Neural progenitor cell (in vitro differentiated cells): ENCODE data around the gene UMOD. TPM values are rescaled to one million over a fixed set of nuclear protein-coding genes. Genes with fewer than 3 reads are reported as not detected.
"Not testable (repeated sequence)": the region's sequence is repeated elsewhere in the genome, so short reads cannot be mapped to it uniquely, and the experiment has no call there.

Source experiments
- DNase-seq: peaks from one replicate; pipeline ENCODE4 v3.0.0-alpha.2; 2016; ENCODE audit warnings: low spot score
- H2AFZ ChIP-seq: fragments of 200-600 bp; sonication (generic); replicated peaks from 2 replicates; pipeline ENCODE4 v1.6.1; 2016; ENCODE audit warnings: antibody characterized with exemption
- H3F3A ChIP-seq: fragments of 200-600 bp; sonication (generic); 2 replicates; pipeline ENCODE4 v1.6.1; 2016; ENCODE audit warnings: antibody characterized with exemption, low read depth
- H3K27ac ChIP-seq: fragments of 200-600 bp; sonication (generic); 2 replicates; pipeline ENCODE4 v1.5.1; 2016; ENCODE audit warnings: mild to moderate bottlenecking
- H3K27me3 ChIP-seq: fragments of 200-600 bp; sonication (generic); 2 replicates; pipeline ENCODE4 v1.6.1; 2016; ENCODE audit warnings: mild to moderate bottlenecking, moderate library complexity
- H3K36me3 ChIP-seq: fragments of 200-600 bp; sonication (generic); 2 replicates; pipeline ENCODE4 v1.5.1; 2016
- H3K4me1 ChIP-seq: fragments of 200-600 bp; sonication (generic); 2 replicates; pipeline ENCODE4 v1.6.1; 2016; ENCODE audit warnings: mixed run types
- H3K4me2 ChIP-seq: fragments of 200-600 bp; sonication (generic); 2 replicates; pipeline ENCODE4 v1.6.1; 2016
- H3K4me3 ChIP-seq: fragments of 200-600 bp; sonication (generic); 2 replicates; pipeline ENCODE4 v1.5.1; 2016
- H3K79me2 ChIP-seq: fragments of 200-600 bp; sonication (generic); 2 replicates; pipeline ENCODE4 v1.6.1; 2016; ENCODE audit warnings: low read depth
- H3K9ac ChIP-seq: fragments of 200-600 bp; sonication (generic); 2 replicates; pipeline ENCODE4 v1.6.1; 2016
- H3K9me3 ChIP-seq: fragments of 200-600 bp; sonication (generic); 2 replicates; pipeline ENCODE4 v1.5.1; 2016; ENCODE audit warnings: low read depth
- H4K20me1 ChIP-seq: fragments of 200-600 bp; sonication (generic); 2 replicates; pipeline ENCODE4 v1.6.1; 2016; ENCODE audit warnings: low read depth
- H3K27ac Mint-ChIP-seq: 3 replicates; pipeline ENCODE4 v1.8.0; 2021; ENCODE audit warnings: mixed read lengths
- H3K27me3 Mint-ChIP-seq: 2 replicates; pipeline ENCODE4 v1.8.0; 2022; ENCODE audit warnings: low read depth, mild to moderate bottlenecking, inconsistent platforms, moderate library complexity, mixed read lengths; ENCODE audit not compliant: insufficient read depth
- H3K36me3 Mint-ChIP-seq: 3 replicates; pipeline ENCODE4 v1.8.0; 2021; ENCODE audit warnings: mixed read lengths
- H3K4me1 Mint-ChIP-seq: 3 replicates; pipeline ENCODE4 v1.8.0; 2021; ENCODE audit warnings: mixed read lengths
- H3K4me3 Mint-ChIP-seq: 3 replicates; pipeline ENCODE4 v1.8.0; 2021; ENCODE audit warnings: mild to moderate bottlenecking, moderate library complexity, mixed read lengths
- H3K9me3 Mint-ChIP-seq: 3 replicates; pipeline ENCODE4 v1.8.0; 2020; ENCODE audit warnings: mixed read lengths
- CTCF ChIP-seq: fragments of 200-600 bp; sonication (generic); IDR thresholded peaks from 2 replicates; pipeline ENCODE4 v1.5.1; 2017; ENCODE audit warnings: antibody characterized with exemption, mild to moderate bottlenecking
- EZH2 ChIP-seq: fragments of 200-600 bp; sonication (generic); IDR thresholded peaks from 2 replicates; pipeline ENCODE4 v1.6.1; 2017; ENCODE audit warnings: antibody characterized with exemption, mild to moderate bottlenecking, moderate library complexity
- EZH2phosphoT487 ChIP-seq: fragments of 200-600 bp; sonication (generic); IDR thresholded peaks from 2 replicates; pipeline ENCODE4 v1.6.1; 2017; ENCODE audit warnings: antibody characterized with exemption
- total RNA-seq: library from RNA; depleted of rRNA; stranded (reverse); fragments of >200 nt; gene quantifications from 2 replicates; pipeline ENCODE4 v1.2.3, GENCODE V29; 2015; ENCODE audit warnings: low replicate concordance

Gene UMOD
- total RNA-seq, 1 donor from 2014 or later: not detected

GRCh38 chr16:20321671-20322070 is 30.8 kb downstream of the UMOD start:
- Mint-ChIP-seq H3K27me3 (peaks cover 14% of the 10 kb centered on the region), H3K4me3 (no peak overlapping the region), H3K4me1 (no peaks in the 10 kb centered on the region), H3K9me3 (no peaks in the 10 kb centered on the region), H3K27ac (no peak overlapping the region), H3K36me3 (no peaks in the 10 kb centered on the region)
- no peaks in the 10 kb centered on the region for H4K20me1 ChIP-seq
- H3K79me2 ChIP-seq: no peaks in the 10 kb centered on the region
- DNase-seq: no peak
- H2AFZ ChIP-seq: no peak overlapping the region
- H3K4me2 ChIP-seq: no peak overlapping the region
- H3F3A ChIP-seq: no peaks in the 10 kb centered on the region
- no peak overlapping the region for H3K9ac ChIP-seq
- TF ChIP-seq EZH2: no peak
- no peak for TF ChIP-seq CTCF
- no peaks in the 10 kb centered on the region for H3K27me3 ChIP-seq
- no peak overlapping the region for H3K27ac ChIP-seq
- H3K9me3 ChIP-seq: no peaks in the 10 kb centered on the region
- H3K4me3 ChIP-seq: no peak overlapping the region
- H3K36me3 ChIP-seq: no peaks in the 10 kb centered on the region
- H3K4me1 ChIP-seq: no peaks in the 10 kb centered on the region

GRCh38 chr16:20321051-20321450 is 31.5 kb downstream of the UMOD start:
- H3K9ac ChIP-seq, H2AFZ ChIP-seq, H3K27ac Mint-ChIP-seq, H3K9me3 Mint-ChIP-seq, H3K4me1 Mint-ChIP-seq, H3K4me1 ChIP-seq, H3K27ac ChIP-seq, H3K4me3 Mint-ChIP-seq, DNase-seq, H3F3A ChIP-seq, H3K36me3 ChIP-seq, H3K4me3 ChIP-seq, H3K79me2 ChIP-seq, H4K20me1 ChIP-seq, H3K9me3 ChIP-seq, H3K4me2 ChIP-seq, H3K27me3 ChIP-seq, H3K36me3 Mint-ChIP-seq: not testable (repeated sequence)
- peaks cover 14% of the 10 kb centered on the region for H3K27me3 Mint-ChIP-seq

- Histone ChIP-seq H3K79me2 (no peaks in the 10 kb centered on the region), H3K4me3 (no peak overlapping the region), H3K4me1 (no peaks in the 10 kb centered on the region), H3K9ac (no peak overlapping the region), H4K20me1 (no peaks in the 10 kb centered on the region), H2AFZ (no peak overlapping the region), H3K27ac (no peak overlapping the region), H3K4me2 (no peak overlapping the region), H3K27me3 (no peaks in the 10 kb centered on the region), H3F3A (no peaks in the 10 kb centered on the region), H3K9me3 (no peaks in the 10 kb centered on the region), H3K36me3 (no peaks in the 10 kb centered on the region)
- no peak overlapping the region for H3K27ac Mint-ChIP-seq
- no peaks in the 10 kb centered on the region for H3K4me1 Mint-ChIP-seq
- peaks cover 14% of the 10 kb centered on the region for H3K27me3 Mint-ChIP-seq
- TF ChIP-seq EZH2phosphoT487: no peak
- no peaks in the 10 kb centered on the region for H3K36me3 Mint-ChIP-seq
- no peaks in the 10 kb centered on the region for H3K9me3 Mint-ChIP-seq
- no peak overlapping the region for H3K4me3 Mint-ChIP-seq
- no peak for DNase-seq
These were observed 31.9 kb downstream of the UMOD start for GRCh38 chr16:20320592-20320991.

- H2AFZ ChIP-seq: no peak overlapping the region
- TF ChIP-seq CTCF: no peak
- TF ChIP-seq EZH2: no peak
- TF ChIP-seq EZH2phosphoT487: no peak
- Mint-ChIP-seq H3K36me3 (no peaks in the 10 kb centered on the region), H3K27ac (no peak overlapping the region), H3K27me3 (peaks cover 14% of the 10 kb centered on the region), H3K9me3 (no peaks in the 10 kb centered on the region), H3K4me3 (no peak overlapping the region), H3K4me1 (no peaks in the 10 kb centered on the region)
- H3K27me3 ChIP-seq: no peaks in the 10 kb centered on the region
- H3K4me1 ChIP-seq: no peaks in the 10 kb centered on the region
- H3K4me2 ChIP-seq: no peak overlapping the region
- H3K36me3 ChIP-seq: no peaks in the 10 kb centered on the region
- no peak overlapping the region for H3K4me3 ChIP-seq
- no peak overlapping the region for H3K9ac ChIP-seq
- H4K20me1 ChIP-seq: no peaks in the 10 kb centered on the region
- no peak overlapping the region for H3K27ac ChIP-seq
- H3K9me3 ChIP-seq: no peaks in the 10 kb centered on the region
- DNase-seq: no peak
- no peaks in the 10 kb centered on the region for H3F3A ChIP-seq
- no peaks in the 10 kb centered on the region for H3K79me2 ChIP-seq
These were observed 32.3 kb downstream of the UMOD start for GRCh38 chr16:20320178-20320577.
